HepG2 (cell line): ENCODE data around the gene ZBTB7B. TPM values are rescaled to one million over a fixed set of nuclear protein-coding genes. Genes with fewer than 3 reads are reported as not detected.

Experiments
- CBX2 ChIP-seq, 2 experiments: fragments of 200-600 bp in 1 of 2; sonication (generic); formaldehyde crosslinking in 1 of 2; IDR thresholded peaks; 2 replicates each; pipeline versions ENCODE4 v1.7.0 to v1.8.1; 2018 to 2022; ENCODE audit warnings: low read depth in 2 of 2, low read length in 1 of 2, mild to moderate bottlenecking in 1 of 2, missing genetic modification reagents in 1 of 2
- E2F5 ChIP-seq: sonication (generic); formaldehyde crosslinking; conservative IDR thresholded peaks from 2 replicates; pipeline ENCODE4 v1.4.0; 2020; ENCODE audit warnings: missing genetic modification reagents
- EHMT2 ChIP-seq: fragments of 200-600 bp; sonication (generic); IDR thresholded peaks from 2 replicates; pipeline ENCODE4 v1.7.0; 2017; ENCODE audit warnings: antibody characterized with exemption, low read depth, low read length, borderline replicate concordance
- HNF4A ChIP-seq: sonication (generic); formaldehyde crosslinking; IDR thresholded peaks from 2 replicates; pipeline ENCODE4 v1.4.0; 2020; ENCODE audit warnings: missing genetic modification reagents
- MED13 ChIP-seq: sonication (generic); formaldehyde crosslinking; IDR thresholded peaks from 2 replicates; pipeline ENCODE4 v1.5.0; 2020; ENCODE audit warnings: missing genetic modification reagents
- MXD1 ChIP-seq: sonication (generic); formaldehyde crosslinking; IDR thresholded peaks from 2 replicates; pipeline ENCODE4 v1.4.0; 2020; ENCODE audit warnings: mild to moderate bottlenecking, missing genetic modification reagents
- NCOR1 ChIP-seq: fragments of 200-600 bp; sonication (generic); IDR thresholded peaks from 2 replicates; pipeline ENCODE4 v1.7.0; 2017; ENCODE audit warnings: antibody characterized with exemption, low read length, borderline replicate concordance
- NKX3-1 ChIP-seq: sonication (generic); formaldehyde crosslinking; IDR thresholded peaks from 2 replicates; pipeline ENCODE4 v1.5.0; 2020; ENCODE audit warnings: missing genetic modification reagents
- SMAD3 ChIP-seq: sonication (generic); formaldehyde crosslinking; IDR thresholded peaks from 2 replicates; pipeline ENCODE4 v1.4.0; 2020; ENCODE audit warnings: missing genetic modification reagents
- SNAPC5 ChIP-seq: sonication (generic); formaldehyde crosslinking; IDR thresholded peaks from 2 replicates; pipeline ENCODE4 v1.8.1; 2023; ENCODE audit warnings: mild to moderate bottlenecking, missing genetic modification reagents, borderline replicate concordance
- SP5 ChIP-seq: IDR thresholded peaks from 2 replicates; pipeline ENCODE4 v1.6.1; 2016; ENCODE audit warnings: low read depth, borderline replicate concordance
- ZBTB40 ChIP-seq, 2 experiments: fragments of 450-650 bp in 1 of 2; sonication (generic) in 1 of 2; formaldehyde crosslinking in 1 of 2; IDR thresholded peaks; 2 replicates each; pipeline versions ENCODE4 v1.6.1 to v1.8.0; 2016 to 2022; ENCODE audit warnings: antibody characterized with exemption in 1 of 2, mild to moderate bottlenecking in 1 of 2, missing genetic modification reagents in 1 of 2
- ZNF207 ChIP-seq: fragments of 450-650 bp; IDR thresholded peaks from 2 replicates; pipeline ENCODE4 v1.6.1; 2016; ENCODE audit warnings: antibody characterized with exemption, borderline replicate concordance
- ZNF510 ChIP-seq: sonication (generic); formaldehyde crosslinking; IDR thresholded peaks from 2 replicates; pipeline ENCODE4 v1.4.0; 2020; ENCODE audit warnings: low read depth, mild to moderate bottlenecking, missing genetic modification reagents
- ZSCAN12 ChIP-seq: sonication (generic); formaldehyde crosslinking; IDR thresholded peaks from 2 replicates; pipeline ENCODE4 v1.9.0; 2021; ENCODE audit warnings: mild to moderate bottlenecking, missing genetic modification reagents
- polyA plus RNA-seq, 8 experiments: library from polyadenylated mRNA; depleted of rRNA in 3 of 8; stranded (reverse) in 7 of 8; unstranded in 1 of 8; fragments of >200 nt; fragmentation: Illumina TruSeq in 4 of 8; extraction: Trizol in 4 of 8; gene quantifications; 2 replicates each; pipeline versions ENCODE4 v1.2.1 to v1.2.3, GENCODE V29; 2011 to 2016; ENCODE audit warnings: low read depth in 4 of 8, missing spikeins in 1 of 8, mixed read lengths in 1 of 8; ENCODE audit not compliant: insufficient read depth in 1 of 8
- total RNA-seq, 5 experiments: library from RNA; depleted of rRNA; stranded (reverse); fragments of >200 nt; fragmentation: Illumina TruSeq; extraction: Trizol; gene quantifications; 2 replicates each; pipeline ENCODE4 v1.2.3, GENCODE V29; 2016; ENCODE audit warnings: low read depth in 1 of 5
- TF ChIP-seq, protein P1 (sequence below): IDR thresholded peaks from 2 replicates; pipeline ENCODE4 v1.6.1; 2016; ENCODE audit warnings: missing compliant biosample characterization, missing genetic modification reagents, borderline replicate concordance

The ZBTB7B gene
- total and polyA plus RNA-seq, 2 of the 13 experiments (the other 11 are each of a cell fraction or from before 2014, with no cell fraction given), result 15.5 to 17.5 TPM

GRCh38 chr1:154974102-154974807, 28.3 kb upstream of the ZBTB7B start, which contains the start of gene CKS1B (continued):
- peak; percentile 94 for TF ChIP-seq ZBTB40 (IDR thresholded peaks at IDR 0.05)
- peak; percentile 99 for TF ChIP-seq ZBTB40 (CRISPR knock-in tag; IDR thresholded peaks at IDR 0.05)
- no peak; the same call in 1 of the 2 replicates for TF ChIP-seq ZSCAN12 (CRISPR knock-in tag)
- TF ChIP-seq NKX3-1 (CRISPR knock-in tag), result peak; percentile 17; the same call in 1 of the 2 replicates
- peak; percentile 97 for TF ChIP-seq E2F5 (CRISPR knock-in tag)
- no peak for TF ChIP-seq ZNF207
- TF ChIP-seq MXD1 (CRISPR knock-in tag), result peak; percentile 99; the same call in 1 of the 2 replicates
- no peak for TF ChIP-seq CBX2 (IDR thresholded peaks at IDR 0.05; ENCODE audit: low read depth, low read length)
- 0 out of 2 replicates have a peak, but pooled peaks have one; percentile 84 for TF ChIP-seq CBX2 (CRISPR knock-in tag; IDR thresholded peaks at IDR 0.05; ENCODE audit: low read depth)
- TF ChIP-seq, protein P1, sequence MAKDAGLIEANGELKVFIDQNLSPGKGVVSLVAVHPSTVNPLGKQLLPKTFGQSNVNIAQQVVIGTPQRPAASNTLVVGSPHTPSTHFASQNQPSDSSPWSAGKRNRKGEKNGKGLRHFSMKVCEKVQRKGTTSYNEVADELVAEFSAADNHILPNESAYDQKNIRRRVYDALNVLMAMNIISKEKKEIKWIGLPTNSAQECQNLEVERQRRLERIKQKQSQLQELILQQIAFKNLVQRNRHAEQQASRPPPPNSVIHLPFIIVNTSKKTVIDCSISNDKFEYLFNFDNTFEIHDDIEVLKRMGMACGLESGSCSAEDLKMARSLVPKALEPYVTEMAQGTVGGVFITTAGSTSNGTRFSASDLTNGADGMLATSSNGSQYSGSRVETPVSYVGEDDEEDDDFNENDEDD (CRISPR knock-in tag), result peak; percentile 99
- TF ChIP-seq HNF4A (CRISPR knock-in tag), result no peak; the same call in 1 of the 2 replicates
- TF ChIP-seq SNAPC5, result peak; percentile 76
- peak; percentile 62; the same call in 1 of the 2 replicates for TF ChIP-seq SMAD3 (CRISPR knock-in tag)
- TF ChIP-seq EHMT2, result no peak
- TF ChIP-seq ZNF510 (CRISPR knock-in tag), result peak; percentile 81; the same call in 1 of the 2 replicates
- TF ChIP-seq SP5, result peak; percentile 71
- TF ChIP-seq MED13 (CRISPR knock-in tag), result peak; percentile 10; the same call in 1 of the 2 replicates
- no peak for TF ChIP-seq NCOR1
